Mesendoderm (in vitro differentiated cells): ENCODE measurements around the gene ZNF705A.
"Not testable (repeated sequence)": the region's sequence is repeated elsewhere in the genome, so short reads cannot be mapped to it uniquely, and the experiment has no call there.

Experiments
- DNase-seq: peaks from one replicate; pipeline ENCODE4 v3.0.0; 2013
- H2AK5ac ChIP-seq: 2 replicates; pipeline ENCODE4 v1.6.1; 2013; ENCODE audit warnings: low read length, inconsistent platforms
- H2BK120ac ChIP-seq: 2 replicates; pipeline ENCODE4 v1.6.1; 2013; ENCODE audit warnings: low read depth, mild to moderate bottlenecking, low read length, moderate library complexity, mixed read lengths
- H2BK15ac ChIP-seq: replicated peaks from 2 replicates; pipeline ENCODE4 v1.6.1; 2013; ENCODE audit warnings: low read depth, mild to moderate bottlenecking, moderate library complexity
- H2BK5ac ChIP-seq: 2 replicates; pipeline ENCODE4 v1.6.1; 2013; ENCODE audit warnings: low read length, inconsistent platforms
- H3K18ac ChIP-seq: 2 replicates; pipeline ENCODE4 v1.6.1; 2013; ENCODE audit warnings: mild to moderate bottlenecking, low read length, mixed read lengths
- H3K23ac ChIP-seq: one replicate; pipeline ENCODE4 v1.6.1; 2013; ENCODE audit warnings: low read length
- H3K27ac ChIP-seq: 2 replicates; pipeline ENCODE4 v1.5.1; 2013; ENCODE audit warnings: low read depth, mild to moderate bottlenecking, inconsistent platforms, low read length, moderate library complexity
- H3K27me3 ChIP-seq: 2 replicates; pipeline ENCODE4 v1.6.1; 2013; ENCODE audit warnings: low read length, control low read depth, mild to moderate bottlenecking, inconsistent platforms; ENCODE audit not compliant: insufficient read depth, poor library complexity
- H3K36me3 ChIP-seq: 2 replicates; pipeline ENCODE4 v1.6.1; 2013; ENCODE audit warnings: low read length, inconsistent platforms; ENCODE audit not compliant: control insufficient read depth, insufficient read depth
- H3K4ac ChIP-seq: one replicate; pipeline ENCODE4 v1.6.1; 2013; ENCODE audit warnings: low read depth, mild to moderate bottlenecking, low read length, moderate library complexity
- H3K4me1 ChIP-seq: 2 replicates; pipeline ENCODE4 v1.6.1; 2013; ENCODE audit warnings: low read depth, low read length, inconsistent platforms; ENCODE audit not compliant: control insufficient read depth
- H3K4me2 ChIP-seq: 2 replicates; pipeline ENCODE4 v1.6.1; 2013; ENCODE audit warnings: low read length
- H3K4me3 ChIP-seq: 2 replicates; pipeline ENCODE4 v1.5.1; 2013; ENCODE audit warnings: mild to moderate bottlenecking, low read length
- H3K56ac ChIP-seq: one replicate; pipeline ENCODE4 v1.6.1; 2013; ENCODE audit warnings: low read length
- H3K79me1 ChIP-seq: 2 replicates; pipeline ENCODE4 v1.6.1; 2013; ENCODE audit warnings: low read length, inconsistent platforms
- H3K79me2 ChIP-seq: 2 replicates; pipeline ENCODE4 v1.6.1; 2013; ENCODE audit warnings: mild to moderate bottlenecking, low read length; ENCODE audit not compliant: control insufficient read depth, insufficient read depth
- H3K9ac ChIP-seq: 2 replicates; pipeline ENCODE4 v1.6.1; 2013; ENCODE audit warnings: low read length, inconsistent platforms
- H4K5ac ChIP-seq: one replicate; pipeline ENCODE4 v1.6.1; 2013; ENCODE audit warnings: low read length
- H4K8ac ChIP-seq: one replicate; pipeline ENCODE4 v1.6.1; 2013; ENCODE audit warnings: low read depth, mild to moderate bottlenecking, control low read depth, low read length, moderate library complexity
- WGBS: extraction: QIAGEN DNeasy Blood & Tissue Kit; methylation state at CpG from one replicate; pipeline ENCODE4 v1.1.7; 2013; ENCODE audit warnings: low lambda C conversion rate, missing lambda C conversion rate; ENCODE audit not compliant: insufficient coverage; ENCODE audit errors: extremely low coverage; 5-methylcytosine and 5-hydroxymethylcytosine counted together

The ZNF705A gene

GRCh38 chr12:8224782-8225181 is 68.0 kb downstream of the ZNF705A start:
- DNase-seq, H3K9ac ChIP-seq, H2AK5ac ChIP-seq, H3K56ac ChIP-seq, H2BK15ac ChIP-seq, H4K5ac ChIP-seq, H3K4me1 ChIP-seq, H3K79me2 ChIP-seq, H2BK120ac ChIP-seq, H3K4me2 ChIP-seq, H3K4me3 ChIP-seq, H4K8ac ChIP-seq, H3K27ac ChIP-seq, H2BK5ac ChIP-seq, H3K4ac ChIP-seq, H3K23ac ChIP-seq, H3K36me3 ChIP-seq, H3K79me1 ChIP-seq, H3K18ac ChIP-seq, H3K27me3 ChIP-seq: not testable (repeated sequence)
- WGBS = no CpG with 5 or more reads among the region's 11 CpGs

- DNase-seq = no peak
- Histone ChIP-seq H4K5ac (no peak overlapping the region), H3K79me2 (no peaks in the 10 kb centered on the region), H2BK15ac (no peak overlapping the region), H3K36me3 (no peaks in the 10 kb centered on the region), H2BK5ac (no peak overlapping the region), H2AK5ac (no peak overlapping the region), H3K4me2 (no peak overlapping the region), H3K18ac (no peak overlapping the region), H3K27ac (no peak overlapping the region), H3K4me3 (no peak overlapping the region), H3K9ac (no peak overlapping the region), H3K4me1 (no peaks in the 10 kb centered on the region), H3K27me3 (no peaks in the 10 kb centered on the region), H3K56ac (no peak overlapping the region), H2BK120ac (no peak overlapping the region), H4K8ac (no peak overlapping the region), H3K23ac (no peak overlapping the region), H3K4ac (no peak overlapping the region), H3K79me1 (no peaks in the 10 kb centered on the region)
- no CpG with 5 or more reads among the region's 8 CpGs for WGBS
These were observed 69.5 kb downstream of the ZNF705A start for GRCh38 chr12:8226355-8226754.

GRCh38 chr12:8226992-8227731 is 70.3 kb downstream of the ZNF705A start, which contains the start of gene FAM90A1:
TSS of gene FAM90A1 (minus strand) at chr12:8227618. CDS start at chr12:8224832, 2,786 bp downstream.
- not testable (repeated sequence) for H3K4me1 ChIP-seq, DNase-seq, H2BK5ac ChIP-seq, H4K8ac ChIP-seq, H3K79me2 ChIP-seq, H3K18ac ChIP-seq, H3K4me3 ChIP-seq, H3K4ac ChIP-seq, H2BK120ac ChIP-seq, H3K9ac ChIP-seq, H2BK15ac ChIP-seq, H3K36me3 ChIP-seq, H3K23ac ChIP-seq, H3K79me1 ChIP-seq, H3K27ac ChIP-seq, H3K27me3 ChIP-seq, H2AK5ac ChIP-seq, H3K4me2 ChIP-seq, H3K56ac ChIP-seq, H4K5ac ChIP-seq
- no CpG with 5 or more reads among the region's 22 CpGs for WGBS

GRCh38 chr12:8227732-8228077 is 70.9 kb downstream of the ZNF705A start:
- not testable (repeated sequence) for H2AK5ac ChIP-seq, H3K9ac ChIP-seq, H3K27me3 ChIP-seq, DNase-seq, H3K36me3 ChIP-seq, H3K4me3 ChIP-seq, H3K79me2 ChIP-seq, H3K4ac ChIP-seq, H4K8ac ChIP-seq, H3K4me2 ChIP-seq, H3K18ac ChIP-seq, H2BK15ac ChIP-seq, H2BK5ac ChIP-seq, H2BK120ac ChIP-seq, H3K23ac ChIP-seq, H3K79me1 ChIP-seq, H3K27ac ChIP-seq, H3K56ac ChIP-seq, H4K5ac ChIP-seq, H3K4me1 ChIP-seq
- WGBS = no CpG with 5 or more reads among the region's 7 CpGs

- H3K23ac ChIP-seq, H3K4ac ChIP-seq, H2BK15ac ChIP-seq, DNase-seq, H2AK5ac ChIP-seq, H3K27ac ChIP-seq, H4K5ac ChIP-seq, H3K27me3 ChIP-seq, H3K18ac ChIP-seq, H2BK5ac ChIP-seq, H3K4me1 ChIP-seq, H3K56ac ChIP-seq, H2BK120ac ChIP-seq, H3K4me3 ChIP-seq, H3K4me2 ChIP-seq, H3K36me3 ChIP-seq, H3K79me1 ChIP-seq, H3K79me2 ChIP-seq, H4K8ac ChIP-seq, H3K9ac ChIP-seq: not testable (repeated sequence)
- WGBS = no CpG with 5 or more reads among the region's 11 CpGs
These were observed 71.8 kb downstream of the ZNF705A start for GRCh38 chr12:8228607-8229006.

- not testable (repeated sequence) for H3K4me3 ChIP-seq, H3K23ac ChIP-seq, DNase-seq, H3K9ac ChIP-seq, H2BK120ac ChIP-seq, H3K27ac ChIP-seq, H3K4me2 ChIP-seq, H3K4ac ChIP-seq, H2BK5ac ChIP-seq, H2AK5ac ChIP-seq, H3K18ac ChIP-seq, H3K4me1 ChIP-seq, H4K8ac ChIP-seq, H4K5ac ChIP-seq, H3K79me2 ChIP-seq, H2BK15ac ChIP-seq, H3K36me3 ChIP-seq, H3K56ac ChIP-seq, H3K79me1 ChIP-seq, H3K27me3 ChIP-seq
- WGBS = no CpG with 5 or more reads among the region's 7 CpGs
These were observed 72.7 kb downstream of the ZNF705A start for GRCh38 chr12:8229486-8229885.
